Osteoblast (primary cell): ENCODE data around the gene EPB42. TPM values are rescaled to one million over a fixed set of nuclear protein-coding genes. Genes with fewer than 3 reads are reported as not detected.
"Not testable (repeated sequence)": the region's sequence is repeated elsewhere in the genome, so short reads cannot be mapped to it uniquely, and the experiment has no call there.

ENCODE experiments used
- DNase-seq: peaks from one replicate; pipeline ENCODE4 v3.0.0; 2011; ENCODE audit warnings: low spot score, mixed read lengths; ENCODE audit not compliant: insufficient read length; ENCODE audit errors: missing footprints
- H2AFZ ChIP-seq: 2 replicates; pipeline ENCODE4 v1.6.0; 2011; ENCODE audit warnings: mild to moderate bottlenecking, low read length
- H3K27ac ChIP-seq: 2 replicates; pipeline ENCODE4 v1.5.1; 2011; ENCODE audit warnings: mild to moderate bottlenecking, low read depth, low read length, moderate library complexity
- H3K27me3 ChIP-seq: 2 replicates; pipeline ENCODE4 v1.6.0; 2012; ENCODE audit warnings: mild to moderate bottlenecking, control low read depth, inconsistent platforms, low read length, moderate library complexity; ENCODE audit not compliant: insufficient read depth
- H3K36me3 ChIP-seq: 2 replicates; pipeline ENCODE4 v1.5.1; 2011; ENCODE audit warnings: mild to moderate bottlenecking, low read length, control low read depth, moderate library complexity; ENCODE audit not compliant: insufficient read depth
- H3K4me1 ChIP-seq: 2 replicates; pipeline ENCODE4 v1.5.1; 2011; ENCODE audit warnings: mild to moderate bottlenecking, low read length, control low read depth, moderate library complexity; ENCODE audit not compliant: insufficient read depth
- H3K4me2 ChIP-seq: 2 replicates; pipeline ENCODE4 v1.6.0; 2011; ENCODE audit warnings: mild to moderate bottlenecking, low read length; ENCODE audit not compliant: insufficient read depth
- H3K4me3 ChIP-seq: fragments of 200-600 bp; sonication (generic); 3 replicates; pipeline ENCODE4 v1.5.1; 2012; ENCODE audit warnings: mild to moderate bottlenecking, low read length, inconsistent platforms; ENCODE audit not compliant: insufficient read depth
- H3K79me2 ChIP-seq: 2 replicates; pipeline ENCODE4 v1.6.0; 2012; ENCODE audit warnings: mild to moderate bottlenecking, low read length, control low read depth, inconsistent platforms; ENCODE audit not compliant: insufficient read depth
- H3K9me3 ChIP-seq: 2 replicates; pipeline ENCODE4 v1.5.1; 2011; ENCODE audit warnings: low read depth, low read length, control low read depth
- H4K20me1 ChIP-seq: 2 replicates; pipeline ENCODE4 v1.6.0; 2012; ENCODE audit warnings: mild to moderate bottlenecking, low read length, control low read depth; ENCODE audit not compliant: insufficient read depth
- total RNA-seq: library from RNA; depleted of rRNA; stranded (reverse); fragments of >200 nt; gene quantifications from 2 replicates; pipeline ENCODE4 v1.2.3, GENCODE V29; 2012
- TF ChIP-seq, protein P1 (sequence below): IDR thresholded peaks from 2 replicates; pipeline ENCODE4 v1.5.1; 2011; ENCODE audit warnings: mild to moderate bottlenecking, low read depth, low read length, moderate library complexity; ENCODE audit errors: extremely low read depth

The EPB42 gene
- total RNA-seq, 1 donor: not detected

- H4K20me1 ChIP-seq: no peaks in the 10 kb centered on the region
- H3K4me3 ChIP-seq: peak overlapping the region; percentile 79
- H3K4me2 ChIP-seq: peak overlapping the region; percentile 98
- peak overlapping the region; percentile 82 for H2AFZ ChIP-seq
- DNase-seq: no peak
- H3K79me2 ChIP-seq: peaks cover 5% of the 10 kb centered on the region
- peak overlapping the region; percentile 9 for H3K27ac ChIP-seq
- TF ChIP-seq, protein P1, sequence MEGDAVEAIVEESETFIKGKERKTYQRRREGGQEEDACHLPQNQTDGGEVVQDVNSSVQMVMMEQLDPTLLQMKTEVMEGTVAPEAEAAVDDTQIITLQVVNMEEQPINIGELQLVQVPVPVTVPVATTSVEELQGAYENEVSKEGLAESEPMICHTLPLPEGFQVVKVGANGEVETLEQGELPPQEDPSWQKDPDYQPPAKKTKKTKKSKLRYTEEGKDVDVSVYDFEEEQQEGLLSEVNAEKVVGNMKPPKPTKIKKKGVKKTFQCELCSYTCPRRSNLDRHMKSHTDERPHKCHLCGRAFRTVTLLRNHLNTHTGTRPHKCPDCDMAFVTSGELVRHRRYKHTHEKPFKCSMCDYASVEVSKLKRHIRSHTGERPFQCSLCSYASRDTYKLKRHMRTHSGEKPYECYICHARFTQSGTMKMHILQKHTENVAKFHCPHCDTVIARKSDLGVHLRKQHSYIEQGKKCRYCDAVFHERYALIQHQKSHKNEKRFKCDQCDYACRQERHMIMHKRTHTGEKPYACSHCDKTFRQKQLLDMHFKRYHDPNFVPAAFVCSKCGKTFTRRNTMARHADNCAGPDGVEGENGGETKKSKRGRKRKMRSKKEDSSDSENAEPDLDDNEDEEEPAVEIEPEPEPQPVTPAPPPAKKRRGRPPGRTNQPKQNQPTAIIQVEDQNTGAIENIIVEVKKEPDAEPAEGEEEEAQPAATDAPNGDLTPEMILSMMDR: no peak
- H3K27me3 ChIP-seq: no peaks in the 10 kb centered on the region
- no peaks in the 10 kb centered on the region for H3K9me3 ChIP-seq
- H3K4me1 ChIP-seq: peaks cover 13% of the 10 kb centered on the region
- H3K36me3 ChIP-seq: peaks cover 3% of the 10 kb centered on the region
Measured at GRCh38 chr15:43184407-43185124, 36.3 kb downstream of the EPB42 start.

GRCh38 chr15:43183270-43183669, 37.5 kb downstream of the EPB42 start:
- H3K9me3 ChIP-seq: no peaks in the 10 kb centered on the region
- no peak overlapping the region for H3K27ac ChIP-seq
- no peak for DNase-seq
- H3K4me2 ChIP-seq: no peak overlapping the region
- no peaks in the 10 kb centered on the region for H3K27me3 ChIP-seq
- H3K4me3 ChIP-seq: no peak overlapping the region
- TF ChIP-seq, protein P1: no peak
- no peak overlapping the region for H2AFZ ChIP-seq
- H3K36me3 ChIP-seq: no peaks in the 10 kb centered on the region
- no peaks in the 10 kb centered on the region for H4K20me1 ChIP-seq
- peaks cover 13% of the 10 kb centered on the region for H3K4me1 ChIP-seq
- peaks cover 5% of the 10 kb centered on the region for H3K79me2 ChIP-seq

- H3K4me1 ChIP-seq, H3K4me2 ChIP-seq, H3K27me3 ChIP-seq, H3K4me3 ChIP-seq, H3K79me2 ChIP-seq, H2AFZ ChIP-seq, DNase-seq, H3K36me3 ChIP-seq, H3K27ac ChIP-seq, H3K9me3 ChIP-seq, H4K20me1 ChIP-seq: not testable (repeated sequence)
Measured at GRCh38 chr15:43177147-43177546, 43.7 kb downstream of the EPB42 start.

DNA sequence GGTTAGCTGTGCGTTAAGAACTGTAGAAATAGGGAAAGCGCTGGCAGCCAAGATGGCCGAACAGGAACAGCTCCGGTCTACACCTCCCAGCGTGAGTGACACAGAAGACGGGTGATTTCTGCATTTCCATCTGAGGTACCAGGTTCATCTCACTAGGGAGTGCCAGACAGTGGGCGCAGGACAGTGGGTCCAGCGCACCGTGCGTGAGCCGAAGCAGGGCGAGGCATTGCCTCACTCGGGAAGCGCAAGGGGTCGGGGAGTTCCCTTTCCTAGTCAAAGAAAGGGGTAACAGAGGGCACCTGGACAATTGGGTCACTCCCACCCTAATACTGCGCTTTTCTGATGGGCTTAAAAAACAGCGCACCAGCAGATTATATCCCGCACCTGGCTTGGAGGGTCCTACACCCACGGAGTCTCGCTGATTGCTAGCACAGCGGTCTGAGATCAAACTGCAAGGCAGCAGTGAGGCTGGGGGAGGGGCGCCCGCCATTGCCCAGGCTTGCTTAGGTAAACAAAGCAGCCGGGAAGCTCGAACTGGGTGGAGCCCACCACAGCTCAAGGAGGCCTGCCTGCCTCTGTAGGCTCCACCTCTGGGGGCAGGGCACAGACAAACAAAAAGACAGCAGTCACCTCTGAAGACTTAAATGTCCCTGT, 45.0 kb downstream of the EPB42 start:
- H3K79me2 ChIP-seq, H3K9me3 ChIP-seq, H3K36me3 ChIP-seq, H2AFZ ChIP-seq, H3K27me3 ChIP-seq, H3K4me3 ChIP-seq, H3K27ac ChIP-seq, H4K20me1 ChIP-seq, DNase-seq, H3K4me1 ChIP-seq, H3K4me2 ChIP-seq: not testable (repeated sequence)

- TF ChIP-seq, protein P1: no peak
- Histone ChIP-seq H3K4me2 (peak overlapping the region; percentile 16), H3K36me3 (peaks cover 8% of the 10 kb centered on the region), H3K4me1 (peaks cover 22% of the 10 kb centered on the region), H2AFZ (no peak overlapping the region), H3K9me3 (no peaks in the 10 kb centered on the region), H3K27ac (no peak overlapping the region), H3K4me3 (no peak overlapping the region), H4K20me1 (no peaks in the 10 kb centered on the region), H3K27me3 (no peaks in the 10 kb centered on the region), H3K79me2 (no peaks in the 10 kb centered on the region)
- DNase-seq: no peak
Measured at GRCh38 chr15:43169888-43170287, 50.9 kb downstream of the EPB42 start.
